Measurements from ENCODE around the gene SPEN. TPM values are rescaled to one million over a fixed set of nuclear protein-coding genes. Genes with fewer than 3 reads are reported as not detected.

The SPEN gene
- total RNA-seq, 1 donor from 2014 or later, result 54.7 TPM

DNA sequence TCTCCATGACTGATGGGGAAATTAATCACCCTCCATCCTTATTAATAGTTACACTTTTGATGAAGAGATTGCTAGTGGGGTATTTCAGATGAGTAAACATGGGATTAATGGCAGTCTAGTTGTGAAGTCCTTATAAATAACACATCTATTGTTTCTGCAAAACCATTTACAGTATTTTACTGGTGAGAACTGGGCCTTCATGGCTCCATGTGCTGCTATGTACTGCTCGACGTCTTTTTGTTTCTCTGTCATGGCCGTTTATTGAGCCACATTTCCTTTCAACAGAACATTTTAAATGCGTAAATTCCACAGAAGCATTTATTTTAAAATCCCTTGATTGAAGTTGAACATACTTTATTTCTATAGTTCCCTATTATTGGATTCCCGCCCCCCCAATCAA, 34.5 kb downstream of the SPEN start:
- H3K9me3 ChIP-seq, result no peaks in the 10 kb centered on the region
- TF ChIP-seq, protein P1, sequence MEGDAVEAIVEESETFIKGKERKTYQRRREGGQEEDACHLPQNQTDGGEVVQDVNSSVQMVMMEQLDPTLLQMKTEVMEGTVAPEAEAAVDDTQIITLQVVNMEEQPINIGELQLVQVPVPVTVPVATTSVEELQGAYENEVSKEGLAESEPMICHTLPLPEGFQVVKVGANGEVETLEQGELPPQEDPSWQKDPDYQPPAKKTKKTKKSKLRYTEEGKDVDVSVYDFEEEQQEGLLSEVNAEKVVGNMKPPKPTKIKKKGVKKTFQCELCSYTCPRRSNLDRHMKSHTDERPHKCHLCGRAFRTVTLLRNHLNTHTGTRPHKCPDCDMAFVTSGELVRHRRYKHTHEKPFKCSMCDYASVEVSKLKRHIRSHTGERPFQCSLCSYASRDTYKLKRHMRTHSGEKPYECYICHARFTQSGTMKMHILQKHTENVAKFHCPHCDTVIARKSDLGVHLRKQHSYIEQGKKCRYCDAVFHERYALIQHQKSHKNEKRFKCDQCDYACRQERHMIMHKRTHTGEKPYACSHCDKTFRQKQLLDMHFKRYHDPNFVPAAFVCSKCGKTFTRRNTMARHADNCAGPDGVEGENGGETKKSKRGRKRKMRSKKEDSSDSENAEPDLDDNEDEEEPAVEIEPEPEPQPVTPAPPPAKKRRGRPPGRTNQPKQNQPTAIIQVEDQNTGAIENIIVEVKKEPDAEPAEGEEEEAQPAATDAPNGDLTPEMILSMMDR (IDR thresholded peaks at IDR 0.05), result no peak
- H3K4me1 ChIP-seq, result peaks cover 33% of the 10 kb centered on the region
- no peak overlapping the region for H3K27ac ChIP-seq
- no peak for ATAC-seq
- H3K36me3 ChIP-seq, result peaks cover 16% of the 10 kb centered on the region
- H3K27me3 ChIP-seq (ENCODE audit: low read depth), result no peaks in the 10 kb centered on the region
- H3K4me3 ChIP-seq, result no peak overlapping the region
- intact Hi-C loops (cut with DNase I), result no loop called here
- no peak for DNase-seq

DNA sequence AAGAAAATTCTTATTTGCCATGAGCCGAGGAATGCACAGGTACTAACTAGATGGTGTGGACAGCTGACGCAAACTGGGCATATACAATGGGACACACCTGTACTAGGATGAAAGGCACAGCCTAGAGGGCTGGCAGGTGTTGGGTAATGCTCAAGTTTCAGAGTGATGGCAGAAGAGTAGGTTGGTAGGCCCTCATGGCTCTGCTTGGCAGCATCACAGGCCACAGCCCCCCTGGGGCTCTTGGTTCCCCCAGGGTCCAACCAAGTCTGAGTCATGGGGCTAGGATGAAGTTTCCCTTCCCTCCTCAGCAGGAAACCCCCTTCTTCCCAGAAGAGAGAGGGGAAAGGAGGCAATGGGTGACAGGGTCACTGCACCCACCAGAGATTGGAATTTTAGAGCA, 35.2 kb downstream of the SPEN start:
- intact Hi-C loops (cut with DNase I), result no loop called here
- Histone ChIP-seq H3K9me3 (no peaks in the 10 kb centered on the region), H3K27ac (no peak overlapping the region), H3K27me3 (ENCODE audit: low read depth) (no peaks in the 10 kb centered on the region), H3K4me3 (no peak overlapping the region), H3K36me3 (peaks cover 11% of the 10 kb centered on the region), H3K4me1 (peaks cover 38% of the 10 kb centered on the region)
- TF ChIP-seq, protein P1 (IDR thresholded peaks at IDR 0.05), result no peak
- ATAC-seq, result no peak
- DNase-seq, result no peak

DNA sequence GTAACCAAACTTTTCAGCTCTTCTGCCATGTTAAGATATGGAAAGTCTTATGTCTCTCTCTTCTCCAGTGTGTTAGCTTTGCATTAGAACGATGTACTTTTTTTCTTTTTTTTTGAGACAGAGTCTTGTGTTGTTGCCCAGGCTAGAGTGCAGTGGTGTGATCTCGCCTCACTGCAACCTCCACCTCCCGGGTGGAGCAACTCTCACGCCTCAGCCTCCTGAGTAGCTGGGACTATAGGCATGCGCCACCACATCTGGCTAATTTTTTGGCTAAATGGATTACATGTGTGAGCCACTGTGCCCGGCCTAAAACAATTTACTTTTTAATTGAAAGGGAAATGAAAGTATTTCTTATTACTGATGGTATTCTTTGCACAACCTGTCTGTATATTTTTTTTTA, 35.8 kb downstream of the SPEN start:
- Histone ChIP-seq H3K9me3 (no peaks in the 10 kb centered on the region), H3K4me1 (peaks cover 42% of the 10 kb centered on the region), H3K36me3 (peaks cover 7% of the 10 kb centered on the region), H3K27ac (no peak overlapping the region), H3K27me3 (ENCODE audit: low read depth) (no peaks in the 10 kb centered on the region), H3K4me3 (no peak overlapping the region)
- TF ChIP-seq, protein P1 (IDR thresholded peaks at IDR 0.05), result no peak
- intact Hi-C loops (cut with DNase I), result no loop called here
- no peak for DNase-seq
- no peak for ATAC-seq

DNA sequence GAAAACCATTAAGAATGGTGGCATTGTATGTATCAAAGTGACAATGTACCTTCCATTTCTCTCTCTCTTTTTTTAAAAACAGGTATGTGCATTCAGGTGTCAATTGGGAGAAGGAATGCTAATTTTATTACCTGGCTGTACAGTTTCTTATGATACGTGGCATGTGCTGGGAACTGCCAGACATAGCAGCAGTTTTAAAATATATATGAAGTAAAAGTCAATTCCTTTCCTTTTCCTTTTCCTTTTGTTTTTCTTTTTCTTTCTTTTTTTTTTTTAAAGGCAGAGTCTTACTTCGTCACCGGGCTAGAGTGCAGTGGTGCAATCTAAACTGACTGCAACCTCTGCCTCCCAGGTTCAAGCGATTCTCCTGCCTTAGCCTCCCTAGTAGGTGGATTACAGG, 37.0 kb downstream of the SPEN start:
- Histone ChIP-seq H3K9me3 (no peaks in the 10 kb centered on the region), H3K4me1 (peaks cover 46% of the 10 kb centered on the region), H3K4me3 (no peak overlapping the region), H3K27me3 (ENCODE audit: low read depth) (no peaks in the 10 kb centered on the region), H3K27ac (peak overlapping the region; percentile 87), H3K36me3 (peaks cover 7% of the 10 kb centered on the region)
- TF ChIP-seq, protein P1 (IDR thresholded peaks at IDR 0.05), result no peak
- ATAC-seq (no peak), DNase-seq (no peak)
- intact Hi-C loops (cut with DNase I), result no loop called here

DNA sequence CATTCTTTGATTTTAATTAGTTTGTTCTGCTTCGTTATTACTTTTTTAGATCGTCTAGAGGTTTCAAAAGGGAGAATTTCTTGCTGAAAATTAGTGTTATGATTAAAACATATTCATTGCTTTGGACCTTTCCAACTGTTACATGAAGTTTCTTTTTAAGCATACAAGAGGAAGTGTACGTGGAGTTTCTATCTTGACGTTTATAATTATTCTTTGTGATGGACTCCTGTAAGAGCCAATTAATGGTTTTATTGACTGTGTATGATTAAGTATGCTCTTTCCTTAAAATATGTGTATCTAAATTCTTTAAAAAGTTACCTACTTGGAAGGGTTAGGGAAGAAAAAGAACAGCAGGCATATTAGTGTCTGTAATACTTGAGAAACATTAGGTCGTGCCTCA, 37.8 kb downstream of the SPEN start:
- no peaks in the 10 kb centered on the region for H3K9me3 ChIP-seq
- ATAC-seq (no peak), DNase-seq (no peak)
- peaks cover 46% of the 10 kb centered on the region for H3K4me1 ChIP-seq
- no peaks in the 10 kb centered on the region for H3K27me3 ChIP-seq (ENCODE audit: low read depth)
- H3K4me3 ChIP-seq, result peak overlapping the region; percentile 46
- intact Hi-C loops (cut with DNase I), result no loop called here
- peak overlapping the region; percentile 87 for H3K27ac ChIP-seq
- TF ChIP-seq, protein P1 (IDR thresholded peaks at IDR 0.05), result no peak
- H3K36me3 ChIP-seq, result peaks cover 11% of the 10 kb centered on the region

All from lower lobe of right lung (tissue), 2 donors.